Measurements from ENCODE around the gene UBXN2A. TPM values are rescaled to one million over a fixed set of nuclear protein-coding genes. Genes with fewer than 3 reads are reported as not detected.

The UBXN2A gene
- total and polyA plus RNA-seq, 2 of the 8 experiments (the other 6 are each of a cell fraction or from before 2014, with no cell fraction given): 3.6 to 20.4 TPM

DNA sequence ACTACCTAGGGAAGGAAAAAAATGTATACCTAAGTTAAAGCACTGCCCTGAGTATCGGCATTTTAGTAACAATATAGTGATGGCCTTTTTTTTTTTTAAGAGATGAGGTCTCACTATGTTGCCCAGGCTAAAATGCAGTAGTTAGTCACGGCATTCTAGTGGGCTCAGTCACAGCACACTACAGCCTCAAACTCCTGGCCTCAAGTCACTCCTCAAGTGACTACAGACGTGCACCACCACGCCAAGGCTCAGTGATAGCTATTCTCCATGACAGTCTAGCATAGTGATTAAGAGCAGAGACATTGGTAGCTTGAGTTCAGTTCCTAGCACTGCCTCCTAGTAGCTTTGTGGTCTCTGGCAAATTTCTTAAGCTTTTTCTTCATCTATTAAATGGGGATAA is 27.6 kb downstream of the UBXN2A start:
- DNase-seq (ENCODE audit: low read depth in 1 of 2, low spot score in 2 of 2): no peak
- Histone ChIP-seq H4K20me1 (replicated peaks in 1 of 2; ENCODE audit: control insufficient read depth in 1 of 2, insufficient read depth in 2 of 2, low read length in 2 of 2) (peaks cover 0 to 5% of the 10 kb centered on the region in 2 experiments), H4K5ac (ENCODE audit: insufficient read length, low read depth, low read length) (no peak overlapping the region), H2AK5ac (ENCODE audit: low read depth, low read length) (no peak overlapping the region), H3K36me3 (ENCODE audit: control insufficient read depth in 2 of 4, insufficient read depth in 4 of 4, low read length in 3 of 4) (peaks cover 0 to 7% (median 2%) of the 10 kb centered on the region in 4 experiments; a peak in 3 of 8 replicates), H3K9ac (replicated peaks in 1 of 4; ENCODE audit: extremely low read depth in 1 of 4, low read depth in 3 of 4, low read length in 3 of 4) (no peak overlapping the region), H3K4ac (replicated peaks; ENCODE audit: insufficient read length, low read depth, low read length) (no peak overlapping the region), H3K23ac (ENCODE audit: insufficient read length) (no peak overlapping the region), H2AFZ (ENCODE audit: low read length) (no peak overlapping the region), H2BK20ac (ENCODE audit: low read length) (no peak overlapping the region), H3K9me3 (ENCODE audit: insufficient read depth in 2 of 2, low read depth in 1 of 2, low read length in 1 of 2) (no peaks in the 10 kb centered on the region), H3K18ac (ENCODE audit: extremely low read depth, low read length) (no peak overlapping the region), H3K4me1 (replicated peaks in 1 of 4; ENCODE audit: control insufficient read depth in 3 of 4, insufficient read depth in 4 of 4, low read length in 3 of 4) (no peaks in the 10 kb centered on the region), H3K4me3 (ENCODE audit: extremely low read depth in 1 of 4, insufficient read depth in 2 of 4, low read depth in 3 of 4, low read length in 4 of 4) (no peak overlapping the region), H3K79me1 (ENCODE audit: low read depth, low read length) (peaks cover 2% of the 10 kb centered on the region; the same call in 1 of the 2 replicates), H2BK120ac (replicated peaks; ENCODE audit: low read depth, low read length) (no peak overlapping the region), H3K27me3 (replicated peaks in 1 of 4; ENCODE audit: control insufficient read depth in 3 of 4, extremely low read depth in 1 of 4, insufficient read depth in 3 of 4, low read length in 3 of 4) (no peaks in the 10 kb centered on the region), H4K8ac (ENCODE audit: extremely low read depth, insufficient read depth, low read length) (no peak overlapping the region), H3K4me2 (ENCODE audit: insufficient read depth in 1 of 2, low read depth in 2 of 2, low read length in 2 of 2) (no peak overlapping the region), H3K27ac (ENCODE audit: low read depth, low read length) (no peak overlapping the region), H2BK15ac (ENCODE audit: low read length) (no peak overlapping the region), H3K23me2 (ENCODE audit: low read depth, low read length) (no peaks in the 10 kb centered on the region), H3K14ac (ENCODE audit: insufficient read length) (no peak overlapping the region), H4K91ac (replicated peaks; ENCODE audit: insufficient read length, low read length) (no peak overlapping the region), H3K79me2 (ENCODE audit: control insufficient read depth in 1 of 2, insufficient read depth in 2 of 2, low read length in 2 of 2) (no peaks in the 10 kb centered on the region), H2BK12ac (ENCODE audit: low read depth, low read length) (no peak overlapping the region), H2BK5ac (ENCODE audit: low read depth, low read length) (no peak overlapping the region), H3K56ac (replicated peaks; ENCODE audit: insufficient read length, low read depth, low read length) (no peak overlapping the region)
- FAIRE-seq: no peak
- POLR2A ChIA-PET (ENCODE audit: partially characterized antibody): interaction anchor here (0.5 to 1.5 kb wide), 2 partner anchors 28 to 40 kb away, joined by 3 read pairs; partner anchors contain the start of gene UBXN2A
- CTCF ChIA-PET (ENCODE audit: partially characterized antibody): no interaction called here
- TF ChIP-seq TAF7 (optimal IDR thresholded peaks at IDR 0.05; ENCODE audit: borderline replicate concordance, low read depth, low read length) (no peak), TAF1 (IDR thresholded peaks at IDR 0.05; ENCODE audit: low read depth, low read length) (no peak), BCL11A (IDR thresholded peaks at IDR 0.05; ENCODE audit: low read depth in 2 of 2, low read length in 2 of 2) (no peak), TCF12 (IDR thresholded peaks at IDR 0.05; ENCODE audit: low read depth, low read length) (no peak), SP4 (IDR thresholded peaks at IDR 0.05; ENCODE audit: low read length) (no peak), CEBPB (IDR thresholded peaks at IDR 0.05; ENCODE audit: low read depth, low read length) (no peak), SRF (IDR thresholded peaks at IDR 0.05; ENCODE audit: low read depth, low read length) (no peak), NANOG (IDR thresholded peaks at IDR 0.05; ENCODE audit: insufficient read depth, low read depth, low read length, poor library complexity, severe bottlenecking) (no peak), POLR2A (IDR thresholded peaks at IDR 0.05; ENCODE audit: control extremely low read depth in 1 of 2, low read depth in 2 of 2, low read length in 2 of 2) (no peak), POLR2AphosphoS5 (IDR thresholded peaks at IDR 0.05; ENCODE audit: low read depth, low read length) (no peak), CREB1 (IDR thresholded peaks at IDR 0.05) (no peak), HDAC6 (IDR thresholded peaks at IDR 0.05; ENCODE audit: low read depth, low read length) (no peak), CHD2 (IDR thresholded peaks at IDR 0.05; ENCODE audit: low read length) (no peak), MAFK (IDR thresholded peaks at IDR 0.05; ENCODE audit: low read depth, low read length) (no peak), TBP (IDR thresholded peaks at IDR 0.05; ENCODE audit: low read depth, low read length) (no peak), SP2 (IDR thresholded peaks at IDR 0.05; ENCODE audit: low read length) (no peak)
- 96% methylated on average over 4 of the region's 4 CpGs; no CpG with 5 or more reads in 1 of the 2 experiments for WGBS, 2 experiments (ENCODE audit: extremely low coverage in 1 of 2, insufficient coverage in 1 of 2, insufficient read length in 1 of 2, insufficient replicate concordance in 2 of 2, low coverage in 1 of 2, low lambda C conversion rate in 2 of 2, missing lambda C conversion rate in 1 of 2)

Data from H1 (cell line).